HepG2 (cell line): ENCODE results near the gene CYP27B1. TPM values are rescaled to one million over a fixed set of nuclear protein-coding genes. Genes with fewer than 3 reads are reported as not detected.

ENCODE experiments used
- ADNP ChIP-seq: sonication (generic); formaldehyde crosslinking; IDR thresholded peaks from 2 replicates; pipeline ENCODE4 v1.4.0; 2020; ENCODE audit warnings: missing genetic modification reagents
- ARHGAP35 ChIP-seq: sonication (generic); formaldehyde crosslinking; IDR thresholded peaks from 2 replicates; pipeline ENCODE4 v1.9.0; 2022; ENCODE audit warnings: mild to moderate bottlenecking, inconsistent platforms, moderate library complexity, missing genetic modification reagents, borderline replicate concordance
- CAMTA2 ChIP-seq: sonication (generic); formaldehyde crosslinking; IDR thresholded peaks from 2 replicates; pipeline ENCODE4 v1.4.0; 2020; ENCODE audit warnings: mild to moderate bottlenecking, missing genetic modification reagents, borderline replicate concordance
- CCDC6 ChIP-seq: sonication (generic); formaldehyde crosslinking; IDR thresholded peaks from 2 replicates; pipeline ENCODE4 v1.8.1; 2022; ENCODE audit warnings: mild to moderate bottlenecking, missing genetic modification reagents, moderate library complexity
- EP300 ChIP-seq, 3 experiments: sonication (generic) in 1 of 3; formaldehyde crosslinking in 1 of 3; IDR thresholded peaks; 2 replicates each; pipeline versions ENCODE4 v1.5.1 to v1.6.1; 2011 to 2020; ENCODE audit warnings: low read depth in 2 of 3, low read length in 2 of 3, borderline replicate concordance in 1 of 3, improper control_type of control experiment in 1 of 3, mild to moderate bottlenecking in 1 of 3, missing genetic modification reagents in 1 of 3, moderate library complexity in 1 of 3
- KLF16 ChIP-seq, 2 experiments: sonication (generic) in 1 of 2; formaldehyde crosslinking in 1 of 2; IDR thresholded peaks; 2 replicates each; pipeline versions ENCODE4 v1.6.1 to v1.8.0; 2016 to 2023; ENCODE audit warnings: missing genetic modification reagents in 2 of 2, missing compliant biosample characterization in 1 of 2
- RAD51 ChIP-seq: fragments of 450-650 bp; IDR thresholded peaks from 2 replicates; pipeline ENCODE4 v1.6.1; 2016; ENCODE audit warnings: borderline replicate concordance
- TCF12 ChIP-seq, 2 experiments: fragments of 450-650 bp in 1 of 2; sonication (generic) in 1 of 2; formaldehyde crosslinking in 1 of 2; IDR thresholded peaks; 2 replicates each; pipeline versions ENCODE4 v1.6.1 to v1.8.0; 2017 to 2022; ENCODE audit warnings: antibody characterized with exemption in 1 of 2, mild to moderate bottlenecking in 1 of 2, missing genetic modification reagents in 1 of 2, moderate library complexity in 1 of 2
- ZNF224 ChIP-seq: sonication (generic); formaldehyde crosslinking; IDR thresholded peaks from 2 replicates; pipeline ENCODE4 v1.5.0; 2020; ENCODE audit warnings: mild to moderate bottlenecking, missing genetic modification reagents
- ZNF547 ChIP-seq: sonication (generic); formaldehyde crosslinking; IDR thresholded peaks from 2 replicates; pipeline ENCODE4 v1.5.1; 2020; ENCODE audit warnings: mild to moderate bottlenecking, missing genetic modification reagents
- ZNF569 ChIP-seq: sonication (generic); formaldehyde crosslinking; IDR thresholded peaks from 2 replicates; pipeline ENCODE4 v1.5.0; 2020; ENCODE audit warnings: mild to moderate bottlenecking, missing genetic modification reagents, moderate library complexity, borderline replicate concordance
- ZNF570 ChIP-seq: sonication (generic); formaldehyde crosslinking; IDR thresholded peaks from 2 replicates; pipeline ENCODE4 v1.4.0; 2020; ENCODE audit warnings: mild to moderate bottlenecking, missing genetic modification reagents, borderline replicate concordance
- ZNF672 ChIP-seq: sonication (generic); formaldehyde crosslinking; IDR thresholded peaks from 2 replicates; pipeline ENCODE4 v1.8.1; 2022; ENCODE audit warnings: missing genetic modification reagents
- ZNF772 ChIP-seq: sonication (generic); formaldehyde crosslinking; IDR thresholded peaks from 2 replicates; pipeline ENCODE4 v1.5.0; 2020; ENCODE audit warnings: mild to moderate bottlenecking, missing genetic modification reagents
- polyA plus RNA-seq, 8 experiments: library from polyadenylated mRNA; depleted of rRNA in 3 of 8; stranded (reverse) in 7 of 8; unstranded in 1 of 8; fragments of >200 nt; fragmentation: Illumina TruSeq in 4 of 8; extraction: Trizol in 4 of 8; gene quantifications; 2 replicates each; pipeline versions ENCODE4 v1.2.1 to v1.2.3, GENCODE V29; 2011 to 2016; ENCODE audit warnings: low read depth in 4 of 8, missing spikeins in 1 of 8, mixed read lengths in 1 of 8; ENCODE audit not compliant: insufficient read depth in 1 of 8
- total RNA-seq, 5 experiments: library from RNA; depleted of rRNA; stranded (reverse); fragments of >200 nt; fragmentation: Illumina TruSeq; extraction: Trizol; gene quantifications; 2 replicates each; pipeline ENCODE4 v1.2.3, GENCODE V29; 2016; ENCODE audit warnings: low read depth in 1 of 5

The CYP27B1 gene
- total and polyA plus RNA-seq, 2 of the 13 experiments (the other 11 are each of a cell fraction or from before 2014, with no cell fraction given), result 2.3 to 3.0 TPM

DNA sequence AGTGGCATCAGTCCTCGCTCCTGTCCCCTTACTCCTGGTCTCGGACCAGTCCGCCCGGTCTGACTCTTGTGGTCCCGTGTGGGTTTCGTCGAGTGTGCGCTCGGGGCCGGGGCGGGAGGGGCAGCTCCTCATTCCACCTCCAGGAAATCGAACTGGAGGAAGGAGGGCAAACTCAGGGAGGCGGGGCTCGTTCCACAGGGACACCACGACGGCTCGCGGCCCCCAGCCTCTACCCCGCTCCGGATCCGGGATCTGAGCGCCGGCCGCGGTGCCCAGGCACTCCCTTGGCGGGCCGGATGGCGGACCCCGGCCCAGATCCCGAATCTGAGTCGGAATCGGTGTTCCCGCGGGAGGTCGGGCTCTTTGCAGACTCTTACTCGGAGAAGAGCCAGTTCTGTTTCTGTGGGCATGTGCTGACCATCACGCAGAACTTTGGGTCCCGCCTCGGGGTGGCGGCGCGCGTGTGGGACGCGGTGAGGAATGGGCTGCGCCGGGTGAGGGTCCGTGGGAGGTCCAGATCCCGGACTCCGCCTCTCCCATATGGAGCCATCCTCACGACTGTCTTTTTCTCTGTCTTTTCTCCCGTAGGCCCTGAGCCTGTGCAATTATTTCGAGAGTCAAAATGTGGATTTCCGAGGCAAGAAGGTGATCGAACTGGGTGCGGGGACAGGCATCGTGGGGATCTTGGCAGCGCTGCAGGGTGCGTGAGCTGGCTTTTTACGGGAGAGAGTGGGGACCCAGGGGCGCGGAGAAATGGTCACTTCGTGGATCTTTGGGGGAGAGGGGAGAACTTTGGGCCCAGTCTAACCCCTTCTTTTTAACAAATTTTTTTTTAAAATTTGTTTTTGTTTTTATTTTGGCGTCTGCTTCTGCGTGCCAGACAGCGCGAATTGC, 5.8 kb upstream of the CYP27B1 start, which contains the start of gene EEF1AKMT3 (continued):
- TF ChIP-seq CAMTA2 (CRISPR knock-in tag), result no peak
- TF ChIP-seq ADNP (CRISPR knock-in tag), result no peak
- TF ChIP-seq ZNF224, result peak; percentile 1; the same call in 1 of the 2 replicates
- no peak for TF ChIP-seq ZNF570 (CRISPR knock-in tag)
- no peak for TF ChIP-seq ZNF772 (CRISPR knock-in tag)
- no peak; the same call in 1 of the 2 replicates for TF ChIP-seq CCDC6 (CRISPR knock-in tag)
- TF ChIP-seq KLF16 (CRISPR knock-in tag; IDR thresholded peaks at IDR 0.05), result no peak
- TF ChIP-seq TCF12 (IDR thresholded peaks at IDR 0.05), result no peak
- 0 out of 2 replicates have a peak, but pooled peaks have one; percentile 24 for TF ChIP-seq TCF12 (CRISPR knock-in tag; IDR thresholded peaks at IDR 0.05)
- TF ChIP-seq ZNF547, result peak; percentile 75; the same call in 1 of the 2 replicates
- TF ChIP-seq ZNF672 (CRISPR knock-in tag), result no peak
- TF ChIP-seq ZNF569 (CRISPR knock-in tag), result peak; percentile 17; the same call in 1 of the 2 replicates
- no peak for TF ChIP-seq RAD51
- no peak for TF ChIP-seq ARHGAP35 (CRISPR knock-in tag)
- TF ChIP-seq EP300 (IDR thresholded peaks at IDR 0.05; ENCODE audit: low read depth in 2 of 2, low read length in 2 of 2), result no peak
- TF ChIP-seq EP300 (CRISPR knock-in tag; IDR thresholded peaks at IDR 0.05; ENCODE audit: borderline replicate concordance), result no peak
